ENCODE data around the gene NTHL1.
"Not testable (repeated sequence)": the region's sequence is repeated elsewhere in the genome, so short reads cannot be mapped to it uniquely, and the experiment has no call there.

NTHL1 gene

GRCh38 chr16:2040041-2040786 is 7.4 kb downstream of the NTHL1 start:
- DNase-seq: no peak

DNA sequence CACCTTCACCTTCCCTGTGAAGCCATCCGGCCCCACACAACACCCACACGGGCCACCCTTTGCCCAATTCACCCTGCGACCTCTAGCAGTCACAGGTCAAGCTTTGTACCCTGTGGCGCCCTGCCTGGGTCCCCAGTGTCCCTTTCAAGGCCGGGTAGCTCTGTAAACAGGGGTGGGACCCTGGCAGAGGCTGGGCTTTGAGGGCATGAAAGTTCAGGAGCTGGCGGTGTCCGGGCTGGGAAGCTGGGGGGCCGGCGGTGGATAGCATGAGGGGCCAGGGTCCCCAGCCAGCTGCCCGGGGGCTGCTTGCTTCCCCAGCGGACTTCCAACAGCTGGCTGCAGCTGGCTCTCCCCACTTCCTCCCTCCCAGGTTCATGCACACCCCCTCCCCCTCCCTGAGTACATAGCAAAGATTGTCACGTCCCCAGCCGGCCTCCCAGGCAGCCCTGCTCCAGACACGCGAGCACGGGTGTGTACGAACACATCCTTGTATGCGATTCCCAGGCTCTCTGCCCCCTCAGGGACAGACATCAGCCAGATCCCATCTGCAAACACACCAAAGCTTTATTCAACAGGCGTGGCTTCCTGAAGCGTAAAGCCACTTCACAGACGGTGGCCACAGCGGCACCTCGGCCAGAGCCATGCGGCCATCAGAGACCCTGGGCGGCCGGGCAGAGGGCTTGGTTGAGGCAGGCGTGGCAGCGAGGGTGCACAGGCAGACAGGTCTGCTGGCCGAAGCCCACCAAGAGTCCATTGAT is 8.2 kb downstream of the NTHL1 start:
- DNase-seq: no peak

- no peak for DNase-seq
Measured at GRCh38 chr16:2038382-2039231, 9.0 kb downstream of the NTHL1 start.

GRCh38 chr16:2037647-2038381 is 9.8 kb downstream of the NTHL1 start:
- DNase-seq: no peak

DNA sequence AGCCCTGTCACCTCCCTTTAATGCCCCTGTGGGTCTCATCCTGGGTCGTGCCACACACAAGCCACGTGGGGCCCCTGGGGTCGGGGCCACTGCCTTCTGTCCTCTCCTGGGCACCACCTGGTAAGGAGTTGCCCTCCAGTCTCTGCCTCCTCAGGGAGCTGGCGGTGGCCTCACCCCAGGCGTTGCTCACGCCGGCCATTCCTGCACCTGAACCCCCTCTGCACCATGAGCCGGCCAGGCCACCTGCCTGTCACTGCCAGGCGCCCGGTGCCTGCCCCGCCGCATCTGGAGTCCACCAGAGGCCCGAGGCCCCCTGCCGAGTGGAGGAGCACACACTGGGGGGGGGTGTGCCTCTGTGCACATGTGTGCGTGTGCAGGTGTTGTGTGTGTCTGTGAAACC is 10.5 kb downstream of the NTHL1 start:
- DNase-seq: no peak

- DNase-seq: no peak
Measured at GRCh38 chr16:2036200-2036966, 11.3 kb downstream of the NTHL1 start.

- no peak for DNase-seq
Measured at GRCh38 chr16:2035431-2036199, 12.0 kb downstream of the NTHL1 start.

DNA sequence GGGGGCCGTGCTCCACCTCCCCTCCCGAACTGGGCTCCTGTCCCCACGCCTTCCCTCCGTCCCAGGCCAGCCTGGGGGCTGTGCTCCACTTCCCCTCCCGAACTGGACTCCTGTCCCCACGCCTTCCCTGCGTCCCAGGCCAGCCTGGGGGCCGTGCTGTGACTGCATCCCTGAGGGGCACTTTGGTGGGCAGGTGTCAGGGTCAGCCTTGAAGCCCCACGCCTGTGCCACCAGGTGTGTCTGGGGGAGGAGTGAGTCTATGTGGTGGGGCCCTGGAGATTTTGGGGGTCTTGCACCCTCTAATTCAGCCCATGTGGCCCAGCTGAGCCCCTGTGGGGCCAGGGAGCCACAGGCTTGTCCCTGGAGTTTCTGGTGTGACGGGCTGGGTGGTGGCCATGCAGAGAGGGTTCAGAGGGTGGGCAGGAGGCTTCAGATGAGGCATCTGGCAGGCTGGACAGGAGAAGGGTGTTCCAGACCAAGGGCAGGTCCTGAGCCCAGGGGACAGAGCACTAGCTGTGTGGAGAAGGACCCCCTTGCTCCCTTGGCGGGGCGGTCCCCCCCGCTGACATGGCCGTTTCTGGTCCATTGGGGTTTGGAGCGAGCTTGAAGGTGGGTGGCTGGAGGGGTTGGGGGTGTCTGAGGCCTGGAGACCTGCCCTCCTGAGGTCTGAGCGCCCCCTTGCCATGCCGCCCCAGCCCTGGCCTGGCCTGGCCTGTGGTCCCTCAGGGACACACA is 12.8 kb downstream of the NTHL1 start:
- no peak for DNase-seq

GRCh38 chr16:2033909-2034695 is 13.5 kb downstream of the NTHL1 start:
- DNase-seq: not testable (repeated sequence)

DNA sequence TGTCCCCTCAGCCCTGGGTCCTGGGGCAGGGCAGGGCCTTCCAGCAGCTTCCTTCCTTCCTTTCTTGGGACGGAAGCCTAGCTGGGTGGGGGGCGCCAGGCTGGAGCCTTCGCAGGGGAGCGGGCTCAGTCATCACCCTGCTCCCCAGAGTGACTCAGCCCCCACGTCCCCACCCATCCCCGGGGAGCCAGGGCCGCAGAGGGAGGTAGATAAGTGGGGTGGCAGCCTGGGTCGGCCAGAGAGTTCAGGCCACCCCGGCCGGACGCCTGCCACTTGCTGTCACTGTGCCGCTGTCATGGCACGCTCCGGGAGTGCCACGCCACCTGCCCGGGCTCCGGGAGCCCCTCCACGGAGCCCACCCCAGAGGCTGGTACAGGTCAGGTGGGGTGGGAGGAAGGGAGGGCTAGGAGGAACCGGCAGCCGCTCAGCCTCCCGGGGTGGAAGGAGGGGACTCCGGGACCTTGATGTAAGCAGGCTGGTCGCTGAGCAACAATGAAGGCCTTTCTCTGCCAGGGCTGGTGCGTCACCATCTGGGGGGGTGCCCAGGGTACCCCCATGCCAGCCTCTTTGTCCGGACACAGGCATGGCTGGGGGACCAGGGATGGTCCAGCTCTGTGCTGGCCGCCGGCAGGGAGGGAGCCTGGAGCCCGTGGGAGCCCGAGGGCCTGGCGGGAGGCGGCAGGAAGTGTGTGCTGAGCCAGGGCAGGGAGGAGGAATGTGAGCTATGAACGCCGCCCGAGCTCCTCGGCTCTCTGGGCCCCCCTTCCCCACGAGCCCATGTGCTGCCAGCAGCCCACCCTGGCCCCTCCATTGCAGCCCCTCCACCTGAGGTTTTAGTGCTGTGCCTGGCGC is 14.4 kb downstream of the NTHL1 start:
- no peak for DNase-seq

DNA sequence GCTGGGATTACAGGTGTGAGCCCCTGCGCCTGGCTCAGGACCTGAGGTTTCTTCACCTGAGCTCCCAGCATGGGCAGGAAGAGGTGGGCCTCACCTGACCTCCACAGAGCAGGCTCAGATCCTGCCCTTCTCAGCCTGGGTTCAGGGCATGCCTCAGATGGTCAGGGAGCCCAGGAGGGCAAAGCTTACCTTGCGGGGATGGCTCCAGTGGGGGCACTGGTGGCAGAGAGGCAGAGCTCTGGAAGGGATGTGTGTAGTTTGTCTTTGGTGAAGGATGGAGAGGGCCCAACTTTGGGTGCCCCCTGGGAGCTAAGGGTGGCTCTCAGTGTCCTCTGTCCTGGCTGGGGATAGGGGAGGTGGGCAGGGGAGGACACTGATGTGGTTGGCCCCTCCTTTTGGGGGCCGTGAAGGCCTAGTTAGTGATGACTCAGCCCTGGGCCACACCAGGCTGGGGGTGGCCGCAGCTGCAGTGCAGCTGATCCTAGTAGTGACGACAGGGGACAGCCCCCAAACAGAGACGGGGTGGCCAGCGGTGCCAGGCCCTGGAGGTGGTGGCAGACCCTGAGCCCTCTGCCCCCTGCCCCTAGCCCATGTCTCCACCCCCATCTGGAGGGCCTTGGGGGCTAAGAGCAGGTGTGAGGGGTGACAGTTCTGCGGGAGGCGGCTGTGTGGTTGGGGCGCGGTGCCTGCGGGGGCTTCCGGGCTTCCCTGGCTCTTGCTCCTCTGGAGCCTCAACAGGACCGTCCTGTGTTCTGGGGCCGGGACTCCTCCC is 15.2 kb downstream of the NTHL1 start:
- DNase-seq: no peak

DNA sequence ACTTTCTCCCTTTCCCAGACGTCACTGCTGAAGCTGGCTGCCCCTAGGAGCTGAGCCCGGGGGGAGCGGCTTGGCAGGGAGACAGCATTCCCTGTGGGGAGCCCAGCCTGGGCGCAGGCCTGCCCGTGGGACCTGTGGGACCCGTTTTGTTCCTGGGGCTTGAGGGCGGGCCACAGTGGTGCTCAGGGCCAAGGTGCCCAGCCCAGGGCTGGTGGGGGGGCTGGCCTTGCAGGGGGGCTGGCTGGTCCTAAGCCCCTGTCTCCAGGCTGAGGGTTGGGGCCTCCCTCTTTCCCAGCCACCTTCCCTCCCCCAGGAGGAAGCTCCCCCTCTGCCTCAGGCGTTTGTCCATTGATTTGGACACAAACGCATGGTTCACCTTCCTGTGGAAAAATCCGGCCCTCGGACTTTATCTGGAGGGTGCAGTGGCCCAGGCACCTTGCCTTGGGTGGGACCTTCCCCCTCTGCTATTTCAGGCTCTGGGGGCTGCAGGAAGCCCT is 16.5 kb downstream of the NTHL1 start:
- no peak for DNase-seq

GRCh38 chr16:2030036-2030435 is 17.6 kb downstream of the NTHL1 start:
- no peak for DNase-seq

DNA sequence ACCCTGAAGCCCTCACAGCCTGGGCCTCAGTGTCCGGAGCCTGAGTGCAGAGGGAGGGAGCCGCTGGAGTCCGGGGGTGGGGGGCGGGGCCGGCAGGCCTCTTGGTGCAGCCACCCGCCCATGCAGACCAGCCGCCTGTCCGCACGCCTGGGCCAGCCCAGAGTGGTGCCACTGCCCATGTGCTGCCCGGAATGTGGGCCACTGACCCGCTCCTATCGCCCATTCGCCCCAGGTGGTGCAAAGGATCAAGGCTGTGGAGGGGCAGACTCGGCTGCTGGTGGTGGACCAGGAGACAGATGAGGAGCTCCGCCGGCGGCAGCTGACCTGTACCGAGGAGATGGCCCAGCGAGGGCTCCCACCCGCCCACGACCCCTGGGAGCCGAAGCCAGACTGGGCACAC is 18.3 kb downstream of the NTHL1 start:
- no peak for DNase-seq

GRCh38 chr16:2028620-2029220 is 18.9 kb downstream of the NTHL1 start:
- no peak for DNase-seq

- no peak for DNase-seq
Measured at GRCh38 chr16:2028146-2028545, 19.5 kb downstream of the NTHL1 start.

All from T-helper 1 cell (primary cell).